SU-DHL-6 (cell line): ENCODE measurements around the gene RSF1.
"Not testable (repeated sequence)": the region's sequence is repeated elsewhere in the genome, so short reads cannot be mapped to it uniquely, and the experiment has no call there.

Experiments
- CTCF ChIP-seq: fragments of 200-600 bp; sonication (generic); IDR thresholded peaks from one replicate; pipeline ENCODE4 v1.5.1; 2017; ENCODE audit warnings: antibody characterized with exemption, mild to moderate bottlenecking, low read length, moderate library complexity; ENCODE audit not compliant: insufficient read depth, poor library complexity, severe bottlenecking
- EZH2phosphoT487 ChIP-seq: fragments of 200-600 bp; sonication (generic), shearing (Covaris generic); conservative IDR thresholded peaks from 2 replicates; pipeline ENCODE4 v1.6.1; 2018; ENCODE audit warnings: mild to moderate bottlenecking, antibody characterized with exemption, low read length, moderate library complexity, mixed read lengths

GRCh38 chr11:77857906-77858457, 37.5 kb upstream of the RSF1 start:
- not testable (repeated sequence) for TF ChIP-seq CTCF, EZH2phosphoT487
